ENCODE data around the gene RNF130. TPM values are rescaled to one million over a fixed set of nuclear protein-coding genes. Genes with fewer than 3 reads are reported as not detected.

The RNF130 gene
- total RNA-seq, 1 donor from 2014 or later = 19.8 TPM

Small RNA genes lying within 50 kb of the gene (small RNA-seq; reads per million reads assigned to genes)
- gene MIR340 = 160 reads per million, percentile 97 among the genes with 10 or more reads in this experiment

Other genes starting within 250 kb of the RNF130 start
- gene MRNIP, start 212.9 kb downstream of the RNF130 start, total RNA-seq = 21.4 TPM
- 32.9 TPM for gene TBC1D9B, start 163.9 kb downstream of the RNF130 start, total RNA-seq
- 5.7 TPM for gene RASGEF1C, start 137.5 kb upstream of the RNF130 start, total RNA-seq
- gene MAPK9, start 220.3 kb upstream of the RNF130 start, total RNA-seq = 31.3 TPM